NCI-H1417 (cell line): Measurements from ENCODE around the gene RANBP3L.
"Not testable (repeated sequence)": the region's sequence is repeated elsewhere in the genome, so short reads cannot be mapped to it uniquely, and the experiment has no call there.

Experiments used
- DNase-seq, 3 experiments: peaks; one replicate each; lab custom pipeline; 2025; lab: John Stamatoyannopoulos, UW

The RANBP3L gene

GRCh38 chr5:36285837-36286615 is 15.7 kb downstream of the RANBP3L start:
- no peak for DNase-seq

GRCh38 chr5:36283775-36284174 is 17.9 kb downstream of the RANBP3L start:
- not testable (repeated sequence) for DNase-seq

GRCh38 chr5:36281626-36282025 is 20.1 kb downstream of the RANBP3L start:
- no peak for DNase-seq

GRCh38 chr5:36279054-36279698 is 22.5 kb downstream of the RANBP3L start:
- no peak for DNase-seq

GRCh38 chr5:36277521-36278176 is 24.1 kb downstream of the RANBP3L start:
- no peak for DNase-seq

- peak in 2 of 3 experiments; percentile 17 to 61 for DNase-seq
Observed at GRCh38 chr5:36276864-36277263, 24.8 kb downstream of the RANBP3L start.

- no peak for DNase-seq
Observed at GRCh38 chr5:36273809-36274526, 27.7 kb downstream of the RANBP3L start.

GRCh38 chr5:36272136-36272690 is 29.5 kb downstream of the RANBP3L start:
- DNase-seq = no peak

- no peak for DNase-seq
Observed at GRCh38 chr5:36270876-36271575, 30.7 kb downstream of the RANBP3L start.

- no peak for DNase-seq
Observed at GRCh38 chr5:36270175-36270574, 31.5 kb downstream of the RANBP3L start.

GRCh38 chr5:36269478-36269877 is 32.2 kb downstream of the RANBP3L start:
- DNase-seq = no peak

- no peak for DNase-seq
Observed at GRCh38 chr5:36267905-36268304, 33.8 kb downstream of the RANBP3L start.

GRCh38 chr5:36264202-36264760 is 37.4 kb downstream of the RANBP3L start:
- no peak for DNase-seq

- no peak for DNase-seq
Observed at GRCh38 chr5:36261186-36261585, 40.5 kb downstream of the RANBP3L start.

GRCh38 chr5:36253575-36253974 is 48.1 kb downstream of the RANBP3L start:
- no peak for DNase-seq

- DNase-seq = no peak
Observed at GRCh38 chr5:36252722-36253365, 48.9 kb downstream of the RANBP3L start.

- DNase-seq = no peak
Observed at GRCh38 chr5:36251218-36251617, 50.5 kb downstream of the RANBP3L start.

GRCh38 chr5:36250427-36250826 is 51.3 kb downstream of the RANBP3L start:
- no peak for DNase-seq

GRCh38 chr5:36246036-36246800 is 55.5 kb downstream of the RANBP3L start:
- DNase-seq = no peak

GRCh38 chr5:36244076-36244475 is 57.6 kb downstream of the RANBP3L start:
- DNase-seq = no peak
